Colon (tissue), 2 donors: ENCODE results near the gene SWI5.

Experiments used
- FAIRE-seq: peaks from 2 replicates; lab custom pipeline; 2012; peaks lifted over from hg19 to GRCh38; lab: Jason Lieb, UNC
- donor health status: control.
- donor health status: control.

The SWI5 gene

DNA sequence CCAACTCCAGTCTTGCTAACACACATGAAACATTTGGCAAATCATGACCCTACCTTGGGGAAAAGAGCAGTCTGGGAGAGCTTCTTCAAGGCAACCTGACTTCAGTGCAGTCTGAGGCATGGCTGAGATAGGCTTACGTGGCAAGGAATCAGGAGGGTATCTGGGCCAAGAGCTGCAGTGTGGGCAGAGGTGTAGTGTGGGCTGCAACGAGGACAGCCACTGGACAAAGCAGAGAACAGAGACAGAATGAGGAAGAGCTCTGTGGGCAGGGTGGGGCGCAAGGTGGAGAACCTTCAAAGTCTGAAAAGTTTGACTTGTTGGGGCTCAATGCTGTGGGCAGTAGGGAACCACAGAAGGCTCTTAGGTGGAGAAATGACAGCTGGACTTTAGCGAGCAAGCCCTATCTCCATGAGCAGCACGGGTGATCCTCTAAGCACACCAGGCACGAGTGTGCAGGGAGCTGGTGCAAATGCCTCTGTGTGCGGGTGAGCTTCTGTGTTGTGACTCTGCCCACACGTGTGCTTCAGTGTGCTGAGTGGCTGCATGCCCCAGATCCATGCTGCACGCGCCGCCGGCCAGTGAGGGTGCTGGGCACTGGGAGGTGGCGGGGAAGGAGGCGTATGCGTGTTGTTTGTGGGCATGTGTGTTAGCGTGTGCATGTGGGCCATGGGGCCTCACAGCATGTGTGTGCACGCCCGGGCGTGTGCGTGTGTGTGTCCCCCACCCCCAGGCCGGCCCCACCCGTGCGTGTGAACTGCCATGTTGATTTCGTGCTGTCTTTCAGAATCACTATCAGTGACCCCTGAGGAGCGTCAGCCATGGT lies 23.5 kb upstream of the SWI5 start:
- no peak for FAIRE-seq

DNA sequence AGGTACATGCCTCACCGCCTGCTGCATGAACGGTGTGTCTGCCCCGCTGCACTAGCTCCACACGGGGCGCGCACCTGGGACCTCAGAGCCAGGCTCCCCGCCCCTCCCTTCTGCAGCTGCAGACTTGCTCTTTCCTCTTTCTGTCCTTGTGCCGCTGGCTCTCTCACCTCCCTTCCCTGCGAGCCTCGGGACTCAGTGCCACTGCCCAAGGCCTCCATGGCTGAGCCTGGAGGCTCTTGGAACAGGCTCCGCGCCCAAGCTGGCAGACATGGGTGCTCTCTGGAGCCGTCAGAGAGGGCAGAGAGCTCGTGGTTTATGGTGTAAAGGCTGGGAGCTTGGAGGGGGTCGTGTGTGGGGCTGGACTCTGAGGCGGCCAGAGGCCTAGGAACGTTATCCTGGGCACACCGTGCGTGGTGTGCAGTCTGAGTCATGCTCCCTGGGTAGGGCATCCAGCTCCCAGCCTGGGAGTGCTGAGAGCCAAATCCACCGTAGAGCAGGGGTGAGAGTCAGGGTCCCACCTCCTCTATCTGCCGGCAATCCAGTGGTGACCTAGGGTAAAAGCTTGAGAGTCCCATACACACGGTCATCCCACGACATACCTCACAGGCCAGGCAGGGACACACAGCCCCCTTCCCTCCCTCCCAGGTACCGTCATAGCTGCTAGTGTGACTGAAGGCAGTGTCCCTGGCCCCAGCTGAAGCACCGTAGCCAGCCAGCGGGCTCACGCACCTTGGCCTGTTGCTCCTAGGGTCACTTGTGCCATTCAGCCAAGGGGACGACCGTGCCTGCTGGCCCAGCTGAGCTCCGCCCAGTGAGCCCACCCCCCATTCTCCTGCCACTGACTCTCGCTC lies 22.7 kb upstream of the SWI5 start:
- FAIRE-seq, result no peak

DNA sequence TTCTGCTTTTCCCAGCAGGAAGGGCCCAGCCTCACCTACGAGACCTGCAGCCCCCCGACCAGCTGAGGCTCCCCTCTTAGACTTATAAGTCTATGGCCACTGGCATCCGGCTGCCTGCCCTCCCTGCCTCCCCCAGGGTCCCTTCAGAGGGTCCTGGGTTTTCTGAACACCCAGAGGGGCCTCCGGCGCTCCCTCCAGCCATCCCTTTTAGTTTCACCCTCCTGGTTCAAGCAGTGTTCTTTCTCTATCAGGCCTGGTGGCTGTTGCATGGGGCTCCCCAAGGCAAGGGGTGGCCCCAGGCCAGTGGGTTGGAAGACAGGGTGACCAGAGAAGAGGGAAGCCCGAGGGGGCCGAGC lies 22.1 kb upstream of the SWI5 start:
- no peak for FAIRE-seq

DNA sequence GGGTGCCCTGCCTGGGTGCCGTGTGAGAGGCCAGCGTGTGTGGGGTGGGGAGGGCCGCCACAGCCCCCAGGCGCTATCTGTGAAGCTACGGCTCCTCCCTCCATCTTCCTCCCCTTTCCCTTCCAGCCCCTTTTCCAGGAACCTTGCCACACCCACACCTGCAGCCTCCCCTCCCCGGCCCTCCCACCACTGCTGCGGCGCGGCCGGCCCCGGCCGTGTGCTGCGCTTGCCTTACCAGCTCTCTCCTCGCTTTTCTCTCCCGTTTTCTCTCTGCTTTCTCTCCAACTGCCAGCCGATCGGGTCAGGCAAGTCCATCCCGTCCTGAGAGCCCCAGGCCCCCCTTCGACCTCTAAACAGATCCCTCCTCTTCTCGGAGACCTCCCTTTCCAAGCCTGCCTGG lies 21.7 kb upstream of the SWI5 start:
- no peak for FAIRE-seq

DNA sequence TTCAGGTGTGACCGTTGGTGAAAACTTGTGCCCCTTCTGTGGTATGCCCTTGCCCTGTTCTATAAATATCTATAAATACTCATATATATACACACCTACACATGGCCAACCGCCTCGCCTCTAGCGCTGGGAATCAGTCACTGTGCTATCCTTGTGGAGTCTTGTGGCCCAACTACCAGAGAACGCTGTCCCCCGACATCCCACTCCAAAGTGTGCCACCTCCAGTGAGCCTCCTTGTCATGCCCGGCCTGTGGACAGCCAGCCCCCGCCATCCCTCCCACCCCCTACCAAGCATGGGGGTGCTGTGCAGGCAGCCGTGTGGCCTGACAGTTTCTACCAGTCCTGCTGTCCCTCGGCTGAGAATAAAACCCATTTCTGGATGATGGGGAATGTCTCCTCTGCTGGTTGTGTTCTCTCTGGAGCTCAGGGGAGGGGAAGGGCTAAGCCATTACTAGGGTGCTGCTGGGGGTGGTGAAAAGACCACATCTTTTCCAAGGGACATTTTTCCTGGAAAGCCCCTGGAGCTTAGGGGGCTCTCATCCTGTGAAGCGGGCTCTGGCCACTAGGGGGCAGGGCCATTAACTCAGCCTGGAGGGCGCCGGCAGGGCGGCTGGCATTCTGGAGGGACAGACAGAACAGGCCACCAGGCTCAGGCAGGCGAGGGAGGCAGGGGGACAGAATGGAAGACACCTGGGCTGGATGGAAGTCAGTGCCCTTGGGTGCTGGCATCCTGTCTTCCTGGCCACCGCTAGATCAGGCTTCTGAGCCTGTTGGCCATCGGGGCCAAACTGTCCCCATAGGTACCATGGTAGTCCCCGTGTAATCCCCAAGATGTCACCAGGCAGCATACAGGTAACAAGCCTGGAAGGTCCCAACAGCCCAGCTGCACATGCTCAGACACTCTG lies 21.0 kb upstream of the SWI5 start:
- no peak for FAIRE-seq

DNA sequence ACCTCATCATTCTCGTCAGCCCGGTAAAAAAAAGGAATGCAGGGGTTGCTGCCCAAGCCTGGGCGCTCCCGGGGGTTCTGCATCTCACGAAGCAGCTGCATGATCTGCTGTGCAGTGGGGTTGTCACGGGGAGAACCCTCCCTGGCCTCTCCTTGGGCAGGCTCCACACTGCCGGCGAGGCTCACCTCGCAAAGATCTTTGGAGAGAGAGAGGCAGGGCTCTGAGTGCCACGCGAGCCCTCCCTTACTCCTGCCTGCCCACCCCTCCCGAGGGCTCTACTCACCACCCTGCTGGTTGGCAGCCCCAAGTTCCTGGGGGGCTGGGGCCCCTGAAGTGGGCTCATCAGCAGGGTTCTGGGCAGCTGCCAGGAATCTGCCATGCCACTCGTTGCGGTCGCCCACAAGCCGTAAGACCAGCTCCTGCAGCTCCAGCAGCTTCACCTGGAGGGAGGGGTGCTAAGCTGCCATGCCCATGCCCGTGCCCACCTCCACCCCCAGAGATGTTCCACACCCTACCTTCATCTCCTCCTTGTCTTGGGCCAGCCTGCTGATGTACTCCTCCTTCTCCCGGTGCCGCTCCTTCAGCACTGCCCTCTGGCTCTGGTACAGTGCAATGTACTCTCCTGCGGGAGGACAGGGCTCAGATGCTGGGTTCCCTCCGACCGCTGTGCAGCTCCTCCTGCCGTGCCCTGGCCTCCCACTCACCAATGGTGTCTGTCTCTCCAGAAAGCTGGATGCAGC lies 18.8 kb upstream of the SWI5 start:
- no peak for FAIRE-seq

DNA sequence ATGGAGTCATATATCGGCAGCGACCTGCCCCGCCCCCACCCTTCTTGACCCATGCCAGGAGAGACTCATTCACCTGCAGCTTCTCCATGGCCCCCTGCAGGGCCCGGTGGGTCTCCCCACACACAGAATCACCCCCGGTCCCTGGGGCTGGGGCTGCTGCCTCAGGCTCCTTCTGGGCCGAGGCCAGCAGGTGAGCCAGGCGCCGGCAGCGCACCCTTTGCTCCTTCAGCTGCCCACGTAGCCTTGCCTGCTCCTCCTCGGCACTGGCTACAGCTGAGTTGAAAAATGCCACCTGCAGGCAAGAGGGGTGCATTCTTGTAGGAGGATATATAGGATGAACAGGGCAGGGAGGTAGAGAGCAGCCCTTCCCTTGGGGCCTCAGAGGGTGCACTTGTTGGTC lies 18.2 kb upstream of the SWI5 start:
- FAIRE-seq, result no peak

DNA sequence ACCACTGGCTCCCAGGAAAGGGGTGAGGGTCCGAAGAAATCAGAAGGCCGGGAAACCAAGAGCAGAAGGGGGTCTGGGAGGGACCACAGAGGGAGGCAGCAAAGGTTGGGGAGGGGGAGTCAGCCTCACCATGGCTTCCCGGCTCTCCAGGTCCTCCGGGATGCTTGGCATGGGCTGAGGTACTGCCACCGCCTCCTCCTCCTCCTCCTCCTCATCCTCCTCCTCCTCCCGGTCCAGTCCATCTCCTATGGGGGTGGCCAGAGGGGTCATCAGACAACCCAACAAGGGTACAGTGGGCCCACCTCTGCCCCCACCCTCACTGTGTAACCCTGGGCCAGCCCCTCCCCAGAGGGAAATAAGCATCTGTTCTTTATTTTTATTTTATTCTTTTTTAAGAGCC lies 17.8 kb upstream of the SWI5 start:
- FAIRE-seq, result no peak

DNA sequence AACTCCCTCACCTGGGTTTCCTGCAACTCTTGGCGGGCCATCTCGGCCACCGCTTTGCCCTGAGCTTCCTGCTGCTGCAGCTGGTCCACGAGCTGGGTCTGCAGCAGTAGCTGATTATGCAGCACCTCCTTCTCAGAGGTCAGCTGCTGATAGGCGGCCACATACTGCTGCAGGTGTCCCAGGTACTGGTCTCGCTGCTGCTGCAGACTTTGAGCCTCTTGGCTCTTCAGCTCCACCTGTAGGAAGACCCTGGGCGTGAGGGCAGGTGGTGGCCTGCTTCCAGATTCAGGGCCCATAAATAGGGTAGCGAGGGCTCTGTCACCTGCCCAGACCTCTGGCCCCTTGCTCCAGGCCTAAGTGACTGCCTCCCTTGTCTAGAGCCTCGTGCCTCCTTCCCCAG lies 16.9 kb upstream of the SWI5 start:
- no peak for FAIRE-seq

DNA sequence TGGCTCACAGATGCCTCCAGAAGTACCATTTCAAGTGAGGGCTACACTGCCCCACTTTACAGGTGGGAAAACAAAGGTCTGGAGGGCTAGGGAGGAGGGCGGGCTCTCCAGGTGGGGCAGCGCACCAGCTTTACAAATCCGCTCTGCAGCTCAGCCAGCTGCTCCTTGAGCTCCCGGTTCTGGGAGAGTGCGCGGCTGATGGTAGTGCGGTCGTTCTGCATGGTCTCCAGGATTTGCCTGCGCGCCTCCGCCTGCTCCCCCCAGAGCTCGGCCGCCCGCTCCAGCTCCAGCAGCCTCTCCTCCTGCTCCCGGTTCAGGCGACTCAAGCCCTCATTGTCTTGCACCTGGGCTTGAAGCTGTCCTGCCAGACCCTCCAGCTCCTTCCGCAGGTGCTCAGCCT lies 15.7 kb upstream of the SWI5 start:
- no peak for FAIRE-seq

DNA sequence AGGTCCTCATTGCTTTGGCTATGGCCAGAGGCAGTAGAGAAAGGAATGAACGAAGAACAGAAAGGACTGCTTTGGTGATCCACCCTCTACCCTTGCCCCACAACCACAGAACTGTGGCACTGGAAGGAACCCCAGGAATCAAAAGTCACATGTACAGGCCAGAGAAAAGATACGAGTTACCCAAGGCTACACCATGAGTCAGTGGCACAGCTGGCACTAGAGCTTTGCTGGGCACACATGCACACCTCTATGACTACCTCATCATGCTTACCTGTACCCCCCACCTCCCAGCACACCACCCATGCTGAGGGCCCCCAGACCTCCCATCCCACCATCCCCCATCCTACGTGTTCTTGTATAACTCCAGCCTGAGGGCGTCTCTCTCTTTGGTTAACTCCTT lies 13.4 kb upstream of the SWI5 start:
- FAIRE-seq, result no peak

DNA sequence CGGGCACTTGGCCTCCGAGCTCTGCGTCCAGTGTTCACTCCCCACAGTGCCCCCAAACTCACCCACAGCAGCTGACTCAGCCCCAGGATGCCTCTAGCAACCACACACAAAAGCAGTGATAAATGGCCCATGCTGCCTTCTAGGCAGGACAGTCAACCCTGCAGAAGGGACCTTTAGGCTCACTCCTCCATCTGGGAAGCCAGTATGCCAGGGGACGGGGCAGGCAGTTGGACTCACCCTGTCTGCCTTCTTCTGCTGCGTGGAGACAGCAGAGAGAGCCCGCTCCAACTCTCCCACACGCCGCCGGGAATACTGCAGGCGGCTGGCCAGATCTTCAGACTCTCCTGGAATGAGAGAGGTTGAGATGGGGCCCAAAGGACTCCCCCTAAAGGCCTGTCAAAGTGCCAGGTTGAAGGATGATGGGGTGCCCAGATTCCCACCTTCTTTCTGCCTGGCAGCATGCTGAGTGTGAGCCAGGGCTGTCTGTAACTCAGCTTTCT lies 10.7 kb upstream of the SWI5 start:
- no peak for FAIRE-seq

DNA sequence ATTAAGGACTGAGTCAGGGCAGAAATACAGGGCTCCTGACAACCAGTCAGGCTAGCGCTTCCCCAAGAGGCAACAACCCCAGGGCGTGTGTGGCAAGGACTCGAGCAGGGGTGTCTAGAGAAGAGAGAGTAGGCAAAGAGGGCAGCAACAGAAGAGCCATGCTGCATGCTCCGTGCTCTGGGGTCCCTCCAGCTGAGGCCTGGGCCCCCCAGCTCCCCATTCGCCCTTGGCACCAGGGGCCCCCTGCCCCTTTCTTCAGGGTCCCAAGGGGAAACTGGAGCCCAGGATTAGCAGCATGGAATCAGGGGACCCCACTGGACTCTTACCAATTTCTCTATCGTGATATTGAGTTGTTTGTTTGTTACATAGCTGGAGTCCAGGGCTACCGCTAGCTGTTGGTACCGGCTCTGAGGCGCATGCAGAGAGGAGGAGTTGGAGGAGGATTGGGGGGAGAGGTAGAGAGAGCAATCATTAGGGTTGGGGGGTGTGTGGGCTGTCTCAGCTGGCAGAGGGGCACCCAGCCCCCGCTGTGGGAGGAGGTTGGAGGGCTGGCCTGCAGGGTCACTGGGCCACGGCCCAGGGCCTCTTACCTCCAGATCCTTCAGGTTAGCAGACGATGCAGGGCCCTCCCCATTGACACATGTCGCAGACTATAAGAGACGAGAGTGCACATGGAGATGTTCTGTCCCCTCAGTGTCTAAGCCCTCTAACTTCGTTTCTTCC lies 9.0 kb upstream of the SWI5 start:
- no peak for FAIRE-seq

DNA sequence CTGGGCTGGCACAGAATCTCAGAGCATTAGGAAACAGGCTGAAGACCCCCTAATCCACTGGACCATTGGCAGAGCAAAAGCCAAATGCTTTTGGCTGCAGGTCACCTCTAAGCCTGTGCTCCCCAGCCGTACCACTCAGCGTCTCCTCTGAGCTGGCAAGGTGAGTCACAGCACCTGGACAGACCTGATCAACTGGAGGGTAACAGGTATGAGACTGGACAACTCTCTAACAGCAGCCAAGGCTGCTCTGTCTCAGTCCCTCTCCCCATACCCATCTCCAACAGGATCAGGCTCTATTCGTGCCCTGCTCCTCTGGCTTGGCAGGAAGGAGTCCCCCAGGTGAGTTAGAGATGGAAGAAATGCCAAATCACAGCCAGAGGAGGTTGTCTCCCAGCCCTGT lies 5.0 kb upstream of the SWI5 start:
- FAIRE-seq, result no peak

DNA sequence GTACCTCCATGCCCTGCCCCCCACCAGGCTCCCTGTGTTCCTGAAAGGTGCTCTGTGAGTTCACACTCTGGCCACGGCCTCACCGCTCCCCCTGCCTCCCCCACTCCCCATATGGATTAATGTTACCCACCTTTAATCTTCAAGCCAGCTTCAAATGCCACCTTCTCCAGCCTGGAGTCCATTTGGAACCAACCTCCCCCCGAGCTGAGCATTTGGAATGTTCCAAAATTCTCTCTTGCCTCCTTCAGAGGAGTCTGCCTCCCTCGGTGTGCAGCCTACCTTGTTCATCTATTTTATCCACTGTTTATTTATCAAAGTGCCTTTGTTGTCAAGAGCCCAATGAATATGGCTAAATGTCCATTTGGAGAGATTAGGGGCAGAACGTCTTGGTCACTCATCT lies 4.6 kb upstream of the SWI5 start:
- no peak for FAIRE-seq

DNA sequence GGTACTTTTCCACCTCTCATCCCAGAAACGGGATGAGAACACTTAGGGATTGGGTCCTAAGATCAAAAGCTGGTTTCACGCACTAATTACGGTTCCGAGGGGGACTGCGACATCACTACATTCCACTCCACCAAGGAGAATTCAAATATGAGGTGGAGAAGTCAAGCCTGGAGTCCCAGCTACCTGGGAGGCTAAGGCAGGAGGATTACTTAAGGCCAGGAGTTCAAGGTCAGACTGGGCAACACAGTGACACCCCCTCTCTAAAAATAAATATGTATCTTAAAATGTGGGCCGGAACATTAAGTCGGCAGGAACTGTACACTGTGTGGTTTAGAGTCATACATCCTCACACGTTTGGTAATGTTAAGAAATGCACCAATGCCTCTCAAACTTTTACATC lies 1.8 kb upstream of the SWI5 start:
- FAIRE-seq, result no peak

DNA sequence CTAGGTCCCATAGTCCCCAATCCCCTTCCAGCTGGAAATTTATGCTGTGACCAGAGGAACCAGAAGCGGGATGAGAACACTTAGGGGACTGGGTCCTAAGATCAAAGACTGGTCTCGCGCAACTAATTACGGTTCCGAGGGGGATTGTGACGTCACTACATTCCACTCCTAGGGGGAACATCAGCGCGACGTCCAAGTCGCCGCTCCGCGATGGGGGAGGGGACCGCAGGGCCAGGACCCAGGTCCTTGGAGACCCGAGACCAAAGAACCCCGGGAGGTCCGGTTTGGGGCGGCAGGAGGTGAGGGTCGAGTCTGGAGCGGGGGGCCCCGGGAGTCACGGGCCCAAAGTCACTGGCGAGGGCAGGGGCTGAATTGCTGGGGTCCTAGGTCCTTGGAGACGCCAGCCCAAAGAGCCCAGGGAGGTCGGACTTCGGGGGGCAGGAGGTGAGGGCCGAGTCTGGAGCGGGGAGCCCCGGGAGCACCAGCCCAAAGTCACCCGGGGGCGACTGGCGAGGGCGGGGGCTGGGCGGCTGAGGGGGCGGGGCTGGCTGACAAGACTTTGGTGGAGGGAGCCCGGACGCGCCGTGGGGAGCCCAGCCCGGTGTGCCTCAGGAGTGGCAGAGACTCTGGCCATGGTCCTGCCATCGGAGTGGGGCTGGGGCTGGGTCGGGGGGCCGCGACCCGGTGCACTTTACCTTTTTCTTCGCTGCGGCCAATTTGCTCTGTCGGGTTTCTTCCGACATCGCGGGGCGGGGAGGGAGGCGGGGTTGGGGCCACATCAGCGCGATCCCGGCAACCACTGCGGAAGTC lies 673 bp upstream of the SWI5 start, which contains the start of gene GOLGA2:
GOLGA2 (minus strand) TSS at position 810 of the 810 bp plus-strand sequence; CDS start at position 779, 31 bp downstream.
- no peak for FAIRE-seq

DNA sequence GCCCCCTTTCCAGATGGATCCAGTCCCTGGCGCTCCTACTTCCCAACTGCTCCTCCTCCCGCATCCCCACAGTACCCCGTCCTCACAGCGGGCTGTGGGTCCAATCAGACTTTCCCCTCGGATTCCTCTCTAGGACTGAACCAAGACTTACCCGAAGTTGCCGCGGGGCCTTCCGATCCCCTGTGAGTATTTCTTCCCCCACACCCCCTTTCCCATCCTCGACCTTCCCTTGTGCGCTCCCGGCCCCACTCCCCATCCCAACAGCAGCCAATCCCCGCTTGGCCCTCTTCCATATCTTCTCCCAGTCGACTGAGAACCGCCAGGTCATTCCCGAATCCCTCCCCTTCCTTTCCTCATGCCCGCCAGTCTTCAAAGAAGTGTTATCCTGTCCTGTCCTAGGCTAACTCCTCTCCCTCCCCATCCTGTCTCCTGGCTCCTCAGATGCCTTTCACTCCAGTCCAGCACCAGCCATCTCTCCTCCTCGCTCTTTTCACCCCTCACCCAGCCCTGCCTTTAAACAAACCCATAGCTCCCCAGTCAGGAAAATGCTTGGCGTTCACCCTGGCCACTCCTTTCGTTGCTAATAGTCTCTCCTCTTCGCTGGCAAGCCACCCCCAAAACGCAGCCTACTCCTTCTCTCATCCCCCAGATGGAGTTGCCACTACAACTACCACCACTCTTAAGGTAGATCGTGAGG lies 646 bp downstream of the SWI5 start:
- no peak for FAIRE-seq
